Measurements from ENCODE around the gene PPP2R3B.

Gene PPP2R3B

DNA sequence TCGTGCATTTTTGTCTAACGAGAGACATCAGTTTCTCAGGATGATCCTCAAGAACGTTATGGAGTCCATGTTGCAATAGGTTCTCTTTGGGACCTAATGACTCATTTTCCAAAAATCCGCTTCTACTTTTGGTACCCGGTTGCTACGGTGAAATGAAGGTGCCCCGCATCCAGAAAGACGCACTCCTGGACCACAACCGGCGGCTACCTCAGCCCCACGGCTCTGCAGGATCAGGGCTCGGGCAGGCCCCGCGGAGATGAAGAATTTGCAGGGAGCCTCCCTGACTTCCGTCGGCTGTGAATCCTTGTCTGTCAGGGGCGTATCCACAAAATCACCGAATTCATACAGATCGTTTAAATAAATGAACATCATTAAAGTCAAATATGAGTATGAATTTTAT is 83.7 kb downstream of the PPP2R3B start:
- DNase-seq (ENCODE audit: low spot score) = no peak

DNA sequence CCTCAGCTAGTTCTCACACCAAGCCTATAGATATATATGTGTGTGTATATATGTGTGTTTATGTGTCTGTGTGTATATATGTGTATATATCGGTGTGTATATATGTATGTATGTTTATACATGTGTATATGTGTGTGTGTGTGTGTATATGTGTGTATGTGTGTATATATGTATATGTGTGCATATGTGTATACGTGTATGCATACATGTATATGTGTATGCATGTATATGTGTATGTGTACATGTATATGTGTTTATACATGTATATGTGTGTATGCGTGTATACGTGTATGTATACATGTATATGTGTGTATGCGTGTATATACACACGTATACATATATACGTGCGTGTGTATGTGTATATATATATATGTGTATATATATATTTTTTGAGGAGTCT is 86.4 kb downstream of the PPP2R3B start:
- DNase-seq (ENCODE audit: low spot score) = no peak

DNA sequence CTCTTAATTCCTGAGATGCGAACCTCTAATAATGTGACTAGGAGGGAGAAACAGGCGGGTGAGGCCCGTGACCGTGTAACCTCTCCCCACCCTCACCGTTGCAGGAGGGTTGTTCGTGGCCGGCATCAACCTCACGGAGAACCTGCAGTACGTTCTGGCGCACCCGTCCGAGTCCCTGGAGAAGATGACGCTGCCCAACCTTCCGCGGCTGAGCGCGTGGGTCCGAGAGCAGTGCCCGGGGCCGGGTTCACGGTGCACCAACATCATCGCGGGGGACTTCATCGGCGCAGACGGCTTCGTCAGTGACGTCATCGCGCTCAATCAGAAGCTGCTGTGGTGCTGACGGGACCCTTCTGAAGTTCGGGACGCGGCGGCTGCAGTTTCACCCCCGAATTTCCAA is 87.7 kb downstream of the PPP2R3B start:
- DNase-seq (ENCODE audit: low spot score) = no peak

DNA sequence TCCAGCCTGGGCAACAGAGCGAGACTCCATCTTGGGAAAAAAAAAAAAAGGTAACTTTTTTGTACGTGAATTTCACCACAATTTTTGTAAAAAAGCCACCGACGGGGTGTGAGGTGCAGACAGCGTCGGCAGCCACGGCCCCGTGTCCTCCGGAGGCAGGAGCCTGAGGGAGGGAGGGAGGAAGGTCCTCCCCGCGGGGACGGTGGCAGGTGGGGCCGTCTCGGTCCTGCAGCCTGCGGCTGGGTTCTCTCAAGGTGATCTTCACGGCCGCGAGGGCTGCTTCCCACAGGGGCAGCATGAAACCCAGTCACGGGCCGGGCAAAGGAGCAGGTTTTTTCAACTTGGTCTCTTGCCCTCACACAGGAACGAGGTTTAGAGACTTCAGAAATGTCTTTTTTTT is 91.6 kb downstream of the PPP2R3B start:
- no peak for DNase-seq (ENCODE audit: low spot score)

DNA sequence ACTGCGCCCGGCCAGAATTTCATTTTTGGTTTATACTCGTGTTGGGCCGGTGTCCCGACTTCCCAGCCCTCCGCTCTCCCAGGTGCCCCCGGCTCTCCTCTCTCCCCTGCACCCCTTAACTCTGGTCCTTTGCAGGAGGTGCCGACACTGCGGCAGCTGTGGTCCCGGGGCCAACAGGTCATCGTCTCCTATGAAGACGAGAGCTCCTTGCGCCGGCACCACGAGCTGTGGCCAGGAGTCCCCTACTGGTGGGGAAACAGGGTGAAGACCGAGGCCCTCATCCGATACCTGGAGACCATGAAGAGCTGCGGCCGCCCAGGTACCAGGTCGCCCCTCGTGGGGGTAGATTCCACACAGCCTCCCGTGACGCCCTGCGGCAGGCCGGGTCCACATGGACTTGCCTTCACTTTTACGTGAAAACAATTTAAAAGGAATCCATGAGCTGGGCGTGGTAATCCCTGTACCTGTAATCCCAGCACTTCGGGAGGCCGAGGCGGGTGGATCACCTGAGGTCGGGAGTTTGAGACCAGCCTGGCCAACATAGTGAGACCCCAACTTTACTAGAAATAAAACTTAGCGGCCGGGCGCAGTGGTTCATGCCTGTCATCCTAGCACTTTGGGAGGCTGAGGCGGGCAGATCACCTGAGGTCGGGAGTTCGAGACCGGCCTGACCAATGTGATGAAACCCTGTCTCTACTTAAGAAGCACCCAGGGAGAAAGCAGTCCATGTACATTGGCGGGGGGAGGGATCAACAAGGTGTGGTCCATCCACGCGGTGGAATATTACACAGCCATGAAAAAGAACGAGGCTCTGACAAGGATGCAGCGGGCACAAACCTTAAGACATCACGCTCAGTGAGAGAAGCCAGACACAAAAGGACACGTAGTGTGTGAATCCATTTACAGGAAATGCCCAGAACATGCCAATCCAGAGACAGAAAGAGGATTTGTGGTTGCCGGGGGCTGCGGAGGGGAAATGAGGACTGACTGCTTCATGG is 93.5 kb downstream of the PPP2R3B start:
- no peak for DNase-seq (ENCODE audit: low spot score)

DNA sequence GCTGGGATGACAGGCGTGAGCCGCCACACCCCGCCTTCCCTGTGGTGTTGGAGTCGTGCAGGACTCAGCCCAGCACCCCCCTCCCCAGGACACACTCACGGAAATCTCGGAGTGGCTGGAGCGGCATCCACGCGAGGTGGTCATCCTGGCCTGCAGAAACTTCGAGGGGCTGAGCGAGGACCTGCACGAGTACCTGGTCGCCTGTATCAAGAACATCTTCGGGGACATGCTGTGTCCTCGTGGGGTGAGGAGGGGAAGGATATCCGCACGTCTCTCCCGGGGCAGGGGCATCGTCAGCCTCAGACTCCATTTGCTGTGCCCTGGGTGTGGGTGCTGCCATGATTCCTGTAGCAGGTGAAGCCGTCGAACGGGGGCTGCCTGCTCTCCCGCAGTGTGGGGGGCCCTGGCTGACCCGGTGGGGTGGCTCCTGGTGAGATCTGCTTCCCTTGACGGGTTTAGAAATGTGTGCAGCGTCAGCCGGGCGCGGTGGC is 95.3 kb downstream of the PPP2R3B start:
- DNase-seq (ENCODE audit: low spot score) = no peak

DNA sequence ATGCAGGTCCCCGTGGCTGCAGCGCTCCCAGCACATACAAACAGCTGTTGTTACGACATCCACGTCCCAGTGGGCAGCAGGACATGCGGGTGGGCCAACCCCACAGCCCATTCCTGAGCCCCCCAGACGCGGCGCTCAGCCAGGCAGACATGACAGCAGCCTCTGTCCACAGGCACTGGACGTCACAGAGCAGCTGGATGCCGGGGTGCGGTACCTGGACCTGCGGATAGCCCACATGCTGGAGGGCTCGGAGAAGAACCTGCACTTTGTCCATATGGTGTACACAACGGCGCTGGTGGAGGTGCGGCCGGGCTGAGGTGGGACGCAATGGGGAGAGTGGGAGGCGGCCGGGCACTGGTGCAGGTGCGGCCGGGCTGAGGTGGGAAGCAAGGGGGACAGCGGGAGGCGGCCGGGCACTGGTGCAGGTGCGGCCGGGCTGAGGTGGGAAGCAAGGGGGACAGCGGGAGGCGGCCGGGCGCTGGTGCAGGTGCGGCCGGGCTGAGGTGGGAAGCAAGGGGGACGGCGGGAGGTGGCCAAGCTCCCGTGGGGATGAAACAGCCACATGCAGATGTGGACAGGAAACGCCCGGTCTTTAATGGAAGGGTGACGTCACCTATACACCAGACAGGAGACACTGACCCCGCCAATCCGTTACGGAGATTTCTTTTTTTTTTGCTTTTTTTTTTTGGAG is 96.1 kb downstream of the PPP2R3B start:
- no peak for DNase-seq (ENCODE audit: low spot score)

DNA sequence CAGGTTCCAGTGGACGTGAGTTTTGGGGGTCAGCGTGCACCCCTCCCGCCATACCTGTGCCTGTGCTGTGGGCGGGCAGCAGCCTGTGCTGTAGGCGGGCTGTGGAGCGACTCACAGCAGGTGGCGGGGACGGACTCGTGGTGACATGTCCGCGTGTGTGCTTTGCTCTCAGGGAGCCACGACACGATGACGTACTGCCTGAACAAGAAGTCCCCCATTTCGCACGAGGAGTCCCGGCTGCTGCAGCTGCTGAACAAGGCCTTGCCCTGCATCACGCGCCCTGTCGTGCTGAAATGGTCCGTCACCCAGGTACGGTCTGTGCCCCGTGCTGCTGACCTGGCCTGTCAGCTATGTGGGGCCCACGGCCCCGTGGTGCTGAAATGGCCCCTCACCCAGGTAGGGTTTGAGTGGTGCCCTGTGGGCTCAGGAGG is 98.1 kb downstream of the PPP2R3B start:
- no peak for DNase-seq (ENCODE audit: low spot score)

DNA sequence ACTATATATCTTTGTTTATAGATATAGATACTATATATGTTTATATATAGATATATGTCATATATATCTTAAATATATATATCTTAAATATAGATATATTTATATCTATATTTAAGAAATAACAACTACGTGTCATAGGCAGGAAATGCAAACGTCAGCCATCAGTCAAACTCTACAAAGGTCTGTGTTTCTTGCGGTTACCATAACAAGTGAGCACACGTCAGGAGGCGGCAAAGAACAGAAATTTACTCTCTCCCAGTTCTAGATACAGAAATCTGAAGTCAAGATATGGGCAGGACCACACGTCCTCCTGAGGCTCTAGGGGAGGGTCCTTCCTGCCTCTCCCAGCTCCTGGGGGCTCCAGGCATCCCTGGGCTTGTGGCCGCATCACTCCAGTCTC is 99.0 kb downstream of the PPP2R3B start:
- DNase-seq (ENCODE audit: low spot score) = no peak

DNA sequence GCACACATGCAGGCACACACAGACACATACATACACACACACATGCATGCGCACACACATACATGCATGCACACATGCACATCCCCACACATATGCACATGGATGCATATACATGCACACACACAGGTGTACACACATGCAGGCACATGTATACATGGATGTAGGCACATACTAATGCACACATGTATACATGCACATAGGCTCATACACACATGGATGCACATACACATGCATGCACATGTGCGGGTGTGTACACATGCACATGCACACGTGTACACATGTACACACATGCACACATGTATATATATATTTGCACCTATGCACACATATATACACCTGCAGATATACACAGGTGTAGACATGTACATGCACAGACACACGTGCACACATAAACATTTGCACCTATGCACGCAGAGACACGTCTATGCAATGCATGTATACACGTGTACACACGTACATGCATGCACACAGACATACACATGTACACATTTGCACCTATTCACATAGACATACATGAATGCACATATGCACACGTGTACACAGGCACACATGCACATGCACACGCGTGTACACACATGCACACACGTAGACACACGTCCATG is 101.5 kb downstream of the PPP2R3B start:
- no peak for DNase-seq (ENCODE audit: low spot score)
